Activated CD8-positive, alpha-beta memory T cell treated with anti-CD3 and anti-CD28 coated beads, Interleukin-2, amount 50 U/mL, for 1 hour (primary cell): ENCODE data around the gene PDF.
A peak's percentile ranks its signal among the peaks of the same experiment; 100 is the strongest.
"Not testable (repeated sequence)": the region's sequence is repeated elsewhere in the genome, so short reads cannot be mapped to it uniquely, and the experiment has no call there.

ENCODE experiments used
- DNase-seq: peaks from one replicate; pipeline ENCODE4 v3.0.0-alpha.2; 2020; ENCODE audit errors: extremely low read depth

Gene PDF

GRCh38 chr16:69316595-69317034 is 13.8 kb downstream of the PDF start:
- no peak for DNase-seq

- DNase-seq = no peak
Observed at GRCh38 chr16:69315486-69316311, 14.7 kb downstream of the PDF start.

GRCh38 chr16:69314534-69314933 is 15.9 kb downstream of the PDF start:
- DNase-seq = no peak

- no peak for DNase-seq
Observed at GRCh38 chr16:69313469-69313868, 16.9 kb downstream of the PDF start.

GRCh38 chr16:69311533-69312387 is 18.6 kb downstream of the PDF start:
- DNase-seq = no peak

GRCh38 chr16:69310653-69311532 is 19.5 kb downstream of the PDF start, which contains the start of gene VPS4A:
VPS4A (plus strand) TSS chr16:69311350; CDS start chr16:69311512, 162 bp downstream.
- DNase-seq = peak; percentile 94

- DNase-seq = no peak
Observed at GRCh38 chr16:69309316-69309715, 21.1 kb downstream of the PDF start.

- DNase-seq = no peak
Observed at GRCh38 chr16:69307856-69308255, 22.5 kb downstream of the PDF start.

GRCh38 chr16:69307091-69307490 is 23.3 kb downstream of the PDF start:
- DNase-seq = no peak

GRCh38 chr16:69306031-69306430 is 24.4 kb downstream of the PDF start:
- no peak for DNase-seq

GRCh38 chr16:69302301-69302700 is 28.1 kb downstream of the PDF start:
- DNase-seq = no peak

- DNase-seq = no peak
Observed at GRCh38 chr16:69301861-69302260, 28.5 kb downstream of the PDF start.

- no peak for DNase-seq
Observed at GRCh38 chr16:69301187-69301586, 29.2 kb downstream of the PDF start.

- no peak for DNase-seq
Observed at GRCh38 chr16:69298261-69298660, 32.1 kb downstream of the PDF start.

GRCh38 chr16:69296771-69297170 is 33.6 kb downstream of the PDF start:
- DNase-seq = not testable (repeated sequence)

- DNase-seq = no peak
Observed at GRCh38 chr16:69294051-69294450, 36.3 kb downstream of the PDF start.

GRCh38 chr16:69293401-69293800 is 37.0 kb downstream of the PDF start:
- DNase-seq = no peak

- not testable (repeated sequence) for DNase-seq
Observed at GRCh38 chr16:69291657-69292056, 38.7 kb downstream of the PDF start.

- peak; percentile 10 for DNase-seq
Observed at GRCh38 chr16:69286941-69287713, 43.3 kb downstream of the PDF start.

GRCh38 chr16:69285240-69285639 is 45.1 kb downstream of the PDF start:
- no peak for DNase-seq

- no peak for DNase-seq
Observed at GRCh38 chr16:69283851-69284250, 46.5 kb downstream of the PDF start.
